SK-MEL-5 (cell line): ENCODE measurements around the gene TNK2. TPM values are rescaled to one million over a fixed set of nuclear protein-coding genes. Genes with fewer than 3 reads are reported as not detected.
"Not testable (repeated sequence)": the region's sequence is repeated elsewhere in the genome, so short reads cannot be mapped to it uniquely, and the experiment has no call there.

Experiments
- DNase-seq: peaks from one replicate; pipeline ENCODE4 v3.0.0-alpha.2; 2016; ENCODE audit warnings: low read depth, low spot score
- in situ Hi-C: cut with HindIII; loops from 2 replicates; pipeline ENCODE4 v1.10.0; 2016; ENCODE audit warnings: low sequenced_read_pairs, high pct_unique_total_duplicates, low pct_unique_long_range_greater_than_20kb
- polyA plus RNA-seq, 2 experiments: library from polyadenylated mRNA; depleted of rRNA; stranded (reverse); fragments of >200 nt; gene quantifications; 2 replicates each; pipeline ENCODE4 v1.2.3, GENCODE V29; 2015
- total RNA-seq: library from RNA; depleted of rRNA; stranded (reverse); fragments of >200 nt; shearing (Covaris generic); gene quantifications from 2 replicates; pipeline ENCODE4 v1.2.3, GENCODE V29; 2014; rRNA removed

The TNK2 gene
- total RNA-seq, result 7.9 and 9.0 TPM in 2 replicates
- polyA plus RNA-seq (2015; cell fraction: cytosol; rRNA removed), result 24.5 and 34.4 TPM in 2 replicates
- 46.3 and 83.6 TPM in 2 replicates for polyA plus RNA-seq (2015; cell fraction: nucleus; rRNA removed)

- in situ Hi-C loops, result no loop called here
- peak; percentile 25 for DNase-seq
These were observed at the start of gene TNK2 for GRCh38 chr3:195907934-195908693. Gene TNK2 (minus strand): TSS chr3:195908551. CDS start chr3:195888588, 19,963 bp downstream.

GRCh38 chr3:195956577-195956976 is 48.2 kb upstream of the TNK2 start:
- in situ Hi-C loops, result no loop called here
- DNase-seq, result no peak

GRCh38 chr3:195955416-195955841 is 47.1 kb upstream of the TNK2 start:
- DNase-seq, in situ Hi-C loops: not testable (repeated sequence)

GRCh38 chr3:195954752-195955119 is 46.4 kb upstream of the TNK2 start:
- in situ Hi-C loops, DNase-seq: not testable (repeated sequence)

- peak; percentile 80 for DNase-seq
- in situ Hi-C loops, result not testable (repeated sequence)
These were observed 45.9 kb upstream of the TNK2 start for GRCh38 chr3:195954052-195954751.

- DNase-seq, in situ Hi-C loops: not testable (repeated sequence)
These were observed 44.2 kb upstream of the TNK2 start for GRCh38 chr3:195952590-195952989.

GRCh38 chr3:195951443-195952177 is 43.3 kb upstream of the TNK2 start:
- in situ Hi-C loops, DNase-seq: not testable (repeated sequence)

GRCh38 chr3:195950731-195951130 is 42.4 kb upstream of the TNK2 start:
- DNase-seq, in situ Hi-C loops: not testable (repeated sequence)

- in situ Hi-C loops, DNase-seq: not testable (repeated sequence)
These were observed 41.8 kb upstream of the TNK2 start for GRCh38 chr3:195950164-195950563.

GRCh38 chr3:195946910-195947699 is 38.8 kb upstream of the TNK2 start:
- in situ Hi-C loops, DNase-seq: not testable (repeated sequence)

- DNase-seq, in situ Hi-C loops: not testable (repeated sequence)
These were observed 33.0 kb upstream of the TNK2 start for GRCh38 chr3:195941265-195941815.

- DNase-seq, in situ Hi-C loops: not testable (repeated sequence)
These were observed 32.5 kb upstream of the TNK2 start for GRCh38 chr3:195940806-195941205.

GRCh38 chr3:195939526-195940470 is 31.4 kb upstream of the TNK2 start:
- in situ Hi-C loops, result not testable (repeated sequence)

GRCh38 chr3:195933044-195933430 is 24.7 kb upstream of the TNK2 start:
- in situ Hi-C loops, DNase-seq: not testable (repeated sequence)

More at GRCh38 chr3:195939526-195940470, 31.4 kb upstream of the TNK2 start:
- DNase-seq, result not testable (repeated sequence)

- DNase-seq, result no peak
- in situ Hi-C loops, result no loop called here
These were observed 24.2 kb upstream of the TNK2 start for GRCh38 chr3:195932418-195933043.
